Measurements from ENCODE around the gene HSPD1. TPM values are rescaled to one million over a fixed set of nuclear protein-coding genes. Genes with fewer than 3 reads are reported as not detected.

HSPD1 gene
- total and polyA plus RNA-seq, 4 donors, result 185 to 490 (median 287) TPM

DNA sequence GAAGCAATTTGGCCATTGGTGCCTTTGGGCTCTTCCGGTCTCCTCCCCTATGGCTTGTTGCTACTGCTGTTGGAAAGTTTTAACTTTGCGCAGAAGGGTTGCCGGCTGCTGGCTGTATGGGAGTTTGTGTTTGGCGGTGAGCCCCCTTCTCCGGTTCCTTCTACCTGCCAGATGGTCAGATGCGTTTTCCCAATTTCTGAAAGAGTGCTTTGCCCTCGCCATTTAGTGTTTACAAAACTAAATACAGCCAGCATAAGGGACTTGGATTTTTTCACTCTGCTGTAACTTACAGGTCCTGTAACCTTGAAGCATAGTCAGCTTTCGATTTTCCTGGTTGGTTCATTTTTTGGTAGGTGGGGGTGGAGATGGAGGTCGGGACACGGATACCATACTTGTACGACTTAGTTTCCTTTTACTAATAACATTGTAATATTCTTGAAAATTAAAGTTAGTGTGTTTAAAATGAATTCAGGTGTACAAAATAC, 45.7 kb downstream of the HSPD1 start:
- Histone ChIP-seq H3K27me3 (ENCODE audit: control insufficient read depth in 4 of 4, insufficient read depth in 4 of 4, low read length in 3 of 4) (no peaks in the 10 kb centered on the region), H3K27ac (ENCODE audit: low read depth in 1 of 2, low read length in 2 of 2) (peak overlapping the region; percentile 100), H3K4me3 (ENCODE audit: low read depth in 1 of 3, low read length in 3 of 3) (peak overlapping the region; percentile 70 to 96 (median 92)), H3K36me3 (ENCODE audit: control insufficient read depth in 4 of 4, insufficient read depth in 3 of 4, low read depth in 1 of 4, low read length in 3 of 4) (no peaks in the 10 kb centered on the region), H3K9me3 (ENCODE audit: control insufficient read depth in 4 of 4, low read length in 3 of 4) (no peaks in the 10 kb centered on the region), H3K9ac (ENCODE audit: low read depth in 1 of 2, low read length in 2 of 2) (peak overlapping the region; percentile 96 to 100), H3K4me1 (ENCODE audit: control insufficient read depth in 4 of 4, insufficient read depth in 4 of 4, low read length in 3 of 4) (peaks cover 2 to 25% (median 8%) of the 10 kb centered on the region in 4 donors)
- under 1% methylated on average over 11 of the region's 11 CpGs for WGBS
- TF ChIP-seq TAF1 (conservative IDR thresholded peaks at IDR 0.05), result peak; percentile 95
- peak in 1 of 2 donors; percentile 35 for TF ChIP-seq GABPA (IDR thresholded peaks at IDR 0.05 in 1 of 2, conservative IDR thresholded peaks at IDR 0.05 in 1 of 2)
- TF ChIP-seq, protein P1, sequence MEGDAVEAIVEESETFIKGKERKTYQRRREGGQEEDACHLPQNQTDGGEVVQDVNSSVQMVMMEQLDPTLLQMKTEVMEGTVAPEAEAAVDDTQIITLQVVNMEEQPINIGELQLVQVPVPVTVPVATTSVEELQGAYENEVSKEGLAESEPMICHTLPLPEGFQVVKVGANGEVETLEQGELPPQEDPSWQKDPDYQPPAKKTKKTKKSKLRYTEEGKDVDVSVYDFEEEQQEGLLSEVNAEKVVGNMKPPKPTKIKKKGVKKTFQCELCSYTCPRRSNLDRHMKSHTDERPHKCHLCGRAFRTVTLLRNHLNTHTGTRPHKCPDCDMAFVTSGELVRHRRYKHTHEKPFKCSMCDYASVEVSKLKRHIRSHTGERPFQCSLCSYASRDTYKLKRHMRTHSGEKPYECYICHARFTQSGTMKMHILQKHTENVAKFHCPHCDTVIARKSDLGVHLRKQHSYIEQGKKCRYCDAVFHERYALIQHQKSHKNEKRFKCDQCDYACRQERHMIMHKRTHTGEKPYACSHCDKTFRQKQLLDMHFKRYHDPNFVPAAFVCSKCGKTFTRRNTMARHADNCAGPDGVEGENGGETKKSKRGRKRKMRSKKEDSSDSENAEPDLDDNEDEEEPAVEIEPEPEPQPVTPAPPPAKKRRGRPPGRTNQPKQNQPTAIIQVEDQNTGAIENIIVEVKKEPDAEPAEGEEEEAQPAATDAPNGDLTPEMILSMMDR (IDR thresholded peaks at IDR 0.05; ENCODE audit: low read depth, low read length, missing input control), result no peak
- peak; percentile 9 to 12 for TF ChIP-seq RAD21 (IDR thresholded peaks at IDR 0.05)
- TF ChIP-seq HNF4G (IDR thresholded peaks at IDR 0.05), result no peak
- peak; percentile 73 for DNase-seq (ENCODE audit: low spot score)

DNA sequence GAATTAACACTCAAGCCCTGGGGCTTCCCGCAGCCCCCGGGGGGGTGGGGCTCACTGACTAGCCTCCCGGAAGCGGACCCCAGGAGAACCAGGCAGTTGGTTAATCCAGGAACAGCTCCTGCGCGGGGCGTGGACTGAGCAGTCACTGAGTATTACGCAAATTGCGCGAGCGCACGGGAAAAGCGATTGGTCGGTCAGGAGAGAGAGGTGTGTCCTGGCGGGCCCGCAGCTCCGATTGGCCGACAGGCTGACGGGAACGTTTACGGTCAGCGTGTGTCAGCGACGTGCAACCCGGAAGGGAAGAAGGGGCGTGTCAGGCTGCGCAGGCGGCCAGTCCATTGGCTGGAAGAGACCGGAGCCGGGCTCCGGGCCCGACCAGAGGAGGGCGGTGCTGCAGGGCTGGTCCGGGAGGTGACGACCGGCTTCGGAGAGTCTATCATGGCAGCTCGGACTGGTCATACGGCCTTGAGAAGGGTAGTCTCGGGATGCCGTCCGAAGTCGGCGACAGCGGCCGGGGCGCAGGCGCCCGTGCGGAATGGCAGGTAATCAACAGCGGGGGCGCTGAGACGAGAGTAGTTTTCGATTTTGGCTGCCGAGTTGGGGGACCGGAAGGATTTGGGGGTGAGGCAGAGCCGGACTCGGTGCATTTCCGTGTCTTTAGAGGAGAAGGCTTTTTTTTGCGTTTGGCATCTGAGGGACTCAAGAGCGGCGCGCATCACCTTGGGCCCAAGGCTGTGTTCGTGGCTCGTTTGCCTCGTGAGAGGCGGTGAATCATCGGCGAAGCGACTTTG, 46.3 kb downstream of the HSPD1 start, which contains the start of gene COQ10B:
TSS of gene COQ10B (plus strand) at position 430 of the 791 bp plus-strand sequence. CDS start at position 439, 9 bp downstream.
- Histone ChIP-seq H3K27ac (ENCODE audit: low read depth in 1 of 2, low read length in 2 of 2) (peak within 1 kb of the TSS; percentile 100), H3K27me3 (ENCODE audit: control insufficient read depth in 4 of 4, insufficient read depth in 4 of 4, low read length in 3 of 4) (no peaks in the 10 kb centered on the region), H3K9me3 (ENCODE audit: control insufficient read depth in 4 of 4, low read length in 3 of 4) (no peaks in the 10 kb centered on the region), H3K36me3 (ENCODE audit: control insufficient read depth in 4 of 4, insufficient read depth in 3 of 4, low read depth in 1 of 4, low read length in 3 of 4) (no peaks in the 10 kb centered on the region), H3K9ac (ENCODE audit: low read depth in 1 of 2, low read length in 2 of 2) (peak within 1 kb of the TSS; percentile 96 to 100), H3K4me1 (ENCODE audit: control insufficient read depth in 4 of 4, insufficient read depth in 4 of 4, low read length in 3 of 4) (peaks cover 2 to 25% (median 8%) of the 10 kb centered on the region in 4 donors), H3K4me3 (ENCODE audit: low read depth in 1 of 3, low read length in 3 of 3) (peak within 1 kb of the TSS; percentile 70 to 96 (median 92))
- TF ChIP-seq, protein P2, sequence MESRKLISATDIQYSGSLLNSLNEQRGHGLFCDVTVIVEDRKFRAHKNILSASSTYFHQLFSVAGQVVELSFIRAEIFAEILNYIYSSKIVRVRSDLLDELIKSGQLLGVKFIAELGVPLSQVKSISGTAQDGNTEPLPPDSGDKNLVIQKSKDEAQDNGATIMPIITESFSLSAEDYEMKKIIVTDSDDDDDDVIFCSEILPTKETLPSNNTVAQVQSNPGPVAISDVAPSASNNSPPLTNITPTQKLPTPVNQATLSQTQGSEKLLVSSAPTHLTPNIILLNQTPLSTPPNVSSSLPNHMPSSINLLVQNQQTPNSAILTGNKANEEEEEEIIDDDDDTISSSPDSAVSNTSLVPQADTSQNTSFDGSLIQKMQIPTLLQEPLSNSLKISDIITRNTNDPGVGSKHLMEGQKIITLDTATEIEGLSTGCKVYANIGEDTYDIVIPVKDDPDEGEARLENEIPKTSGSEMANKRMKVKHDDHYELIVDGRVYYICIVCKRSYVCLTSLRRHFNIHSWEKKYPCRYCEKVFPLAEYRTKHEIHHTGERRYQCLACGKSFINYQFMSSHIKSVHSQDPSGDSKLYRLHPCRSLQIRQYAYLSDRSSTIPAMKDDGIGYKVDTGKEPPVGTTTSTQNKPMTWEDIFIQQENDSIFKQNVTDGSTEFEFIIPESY (IDR thresholded peaks at IDR 0.05), result peak; percentile 77
- TF ChIP-seq, protein P1 (IDR thresholded peaks at IDR 0.05; ENCODE audit: low read depth, low read length, missing input control), result peak; percentile 18
- TF ChIP-seq RAD21 (IDR thresholded peaks at IDR 0.05) (no peak), HNF4A (conservative IDR thresholded peaks at IDR 0.05) (peak; percentile 53 to 56), FOXA2 (IDR thresholded peaks at IDR 0.05) (no peak), TAF1 (conservative IDR thresholded peaks at IDR 0.05) (peak; percentile 75), RXRA (IDR thresholded peaks at IDR 0.05) (peak; percentile 70 to 79), NR2F2 (IDR thresholded peaks at IDR 0.05) (peak; percentile 13), HNF4G (IDR thresholded peaks at IDR 0.05) (no peak), JUND (IDR thresholded peaks at IDR 0.05) (peak; percentile 71 to 91), FOXA1 (IDR thresholded peaks at IDR 0.05) (peak; percentile 16), YY1 (IDR thresholded peaks at IDR 0.05) (peak; percentile 95), REST (IDR thresholded peaks at IDR 0.05) (peak; percentile 89), SP1 (IDR thresholded peaks at IDR 0.05) (peak; percentile 92), EGR1 (IDR thresholded peaks at IDR 0.05; ENCODE audit: low read depth in 2 of 2) (peak; percentile 73 to 87), ATF3 (IDR thresholded peaks at IDR 0.05) (peak; percentile 60), GABPA (IDR thresholded peaks at IDR 0.05 in 1 of 2, conservative IDR thresholded peaks at IDR 0.05 in 1 of 2) (peak; percentile 25 to 79)
- TF ChIP-seq, protein P3, sequence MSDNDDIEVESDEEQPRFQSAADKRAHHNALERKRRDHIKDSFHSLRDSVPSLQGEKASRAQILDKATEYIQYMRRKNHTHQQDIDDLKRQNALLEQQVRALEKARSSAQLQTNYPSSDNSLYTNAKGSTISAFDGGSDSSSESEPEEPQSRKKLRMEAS (IDR thresholded peaks at IDR 0.05), result peak; percentile 89
- under 1% methylated on average over 70 of the region's 70 CpGs for WGBS
- peak; percentile 97 for DNase-seq (ENCODE audit: low spot score)
